HG03108 (cell line): Measurements from ENCODE around the gene UNC5C.

Source experiments
- ATAC-seq: cut with Tn5 transposase; IDR thresholded peaks from one replicate; pipeline ENCODE4 v1.9.1; 2021; ENCODE audit warnings: moderate library complexity; ENCODE audit not compliant: unreplicated experiment

Gene UNC5C

GRCh38 chr4:95231681-95232080, 317.1 kb downstream of the UNC5C start:
- ATAC-seq: no peak

GRCh38 chr4:95225849-95226248, 322.9 kb downstream of the UNC5C start:
- no peak for ATAC-seq

- ATAC-seq: no peak
Measured at GRCh38 chr4:95224402-95224801, 324.4 kb downstream of the UNC5C start.

GRCh38 chr4:95220205-95221175, 328.3 kb downstream of the UNC5C start:
- no peak for ATAC-seq

- ATAC-seq: no peak
Measured at GRCh38 chr4:95219109-95219508, 329.7 kb downstream of the UNC5C start.

GRCh38 chr4:95217197-95217596, 331.6 kb downstream of the UNC5C start:
- no peak for ATAC-seq

GRCh38 chr4:95216636-95217035, 332.1 kb downstream of the UNC5C start:
- no peak for ATAC-seq

- ATAC-seq: no peak
Measured at GRCh38 chr4:95215991-95216605, 332.7 kb downstream of the UNC5C start.

- no peak for ATAC-seq
Measured at GRCh38 chr4:95215043-95215442, 333.7 kb downstream of the UNC5C start.

- ATAC-seq: no peak
Measured at GRCh38 chr4:95214408-95214807, 334.4 kb downstream of the UNC5C start.

- ATAC-seq: no peak
Measured at GRCh38 chr4:95213366-95213765, 335.4 kb downstream of the UNC5C start.

GRCh38 chr4:95212692-95213091, 336.1 kb downstream of the UNC5C start:
- no peak for ATAC-seq

- no peak for ATAC-seq
Measured at GRCh38 chr4:95209927-95210326, 338.8 kb downstream of the UNC5C start.

GRCh38 chr4:95204873-95205272, 343.9 kb downstream of the UNC5C start:
- no peak for ATAC-seq

- ATAC-seq: no peak
Measured at GRCh38 chr4:95204267-95204844, 344.4 kb downstream of the UNC5C start.

- no peak for ATAC-seq
Measured at GRCh38 chr4:95198961-95199360, 349.8 kb downstream of the UNC5C start.

- no peak for ATAC-seq
Measured at GRCh38 chr4:95197353-95197752, 351.4 kb downstream of the UNC5C start.

- ATAC-seq: no peak
Measured at GRCh38 chr4:95193391-95194224, 355.2 kb downstream of the UNC5C start.

- no peak for ATAC-seq
Measured at GRCh38 chr4:95191537-95191936, 357.2 kb downstream of the UNC5C start.

- no peak for ATAC-seq
Measured at GRCh38 chr4:95190751-95191436, 357.9 kb downstream of the UNC5C start.
